Adrenal gland (tissue), 5 donors: ENCODE measurements around the gene RGS3.
A peak's percentile ranks its signal among the peaks of the same experiment; 100 is the strongest.

Source experiments
- POLR2A ChIP-seq, 2 donors: fragments of 450-650 bp; IDR thresholded peaks; one replicate each; pipeline ENCODE4 v1.6.1; 2017; ENCODE audit warnings: antibody characterized with exemption in 2 of 2, mild to moderate bottlenecking in 2 of 2, moderate library complexity in 1 of 2
- TF ChIP-seq, protein P1 (sequence below), 6 experiments: fragments of 450-650 bp in 4 of 6; fragments of 200-600 bp in 2 of 6; sonication (generic) in 1 of 6; IDR thresholded peaks; 1 replicate in 5 of 6; 2 replicates in 1 of 6; pipeline versions ENCODE4 v1.5.1 to v1.8.0; 2016 to 2021; ENCODE audit warnings: antibody characterized with exemption in 6 of 6, mild to moderate bottlenecking in 2 of 6, moderate library complexity in 1 of 6
- donor health status: DM: no; HTN: no; CAD: no.

DNA sequence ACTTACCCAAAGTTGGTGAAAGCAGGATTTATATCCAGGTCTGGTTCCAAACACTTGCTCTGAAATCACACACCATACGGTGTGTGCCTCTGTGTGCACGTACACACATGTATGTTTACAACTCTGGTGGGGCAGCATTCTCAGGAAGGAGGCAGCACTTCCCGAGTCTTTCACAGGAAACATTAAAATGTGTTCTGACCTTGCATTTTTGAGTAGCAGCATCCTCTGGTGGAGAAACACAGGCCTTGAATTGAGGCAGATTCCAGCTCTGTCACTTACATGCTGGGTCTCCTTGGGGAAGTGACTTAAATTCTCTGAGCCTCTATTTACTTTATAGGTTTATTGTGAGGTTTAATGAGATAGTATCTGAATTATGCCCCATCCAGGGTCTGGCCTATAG, 126.4 kb downstream of the RGS3 start:
- TF ChIP-seq, protein P1, sequence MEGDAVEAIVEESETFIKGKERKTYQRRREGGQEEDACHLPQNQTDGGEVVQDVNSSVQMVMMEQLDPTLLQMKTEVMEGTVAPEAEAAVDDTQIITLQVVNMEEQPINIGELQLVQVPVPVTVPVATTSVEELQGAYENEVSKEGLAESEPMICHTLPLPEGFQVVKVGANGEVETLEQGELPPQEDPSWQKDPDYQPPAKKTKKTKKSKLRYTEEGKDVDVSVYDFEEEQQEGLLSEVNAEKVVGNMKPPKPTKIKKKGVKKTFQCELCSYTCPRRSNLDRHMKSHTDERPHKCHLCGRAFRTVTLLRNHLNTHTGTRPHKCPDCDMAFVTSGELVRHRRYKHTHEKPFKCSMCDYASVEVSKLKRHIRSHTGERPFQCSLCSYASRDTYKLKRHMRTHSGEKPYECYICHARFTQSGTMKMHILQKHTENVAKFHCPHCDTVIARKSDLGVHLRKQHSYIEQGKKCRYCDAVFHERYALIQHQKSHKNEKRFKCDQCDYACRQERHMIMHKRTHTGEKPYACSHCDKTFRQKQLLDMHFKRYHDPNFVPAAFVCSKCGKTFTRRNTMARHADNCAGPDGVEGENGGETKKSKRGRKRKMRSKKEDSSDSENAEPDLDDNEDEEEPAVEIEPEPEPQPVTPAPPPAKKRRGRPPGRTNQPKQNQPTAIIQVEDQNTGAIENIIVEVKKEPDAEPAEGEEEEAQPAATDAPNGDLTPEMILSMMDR (IDR thresholded peaks at IDR 0.05) = peak; percentile 36 to 91 (median 78)
- no peak for TF ChIP-seq POLR2A (IDR thresholded peaks at IDR 0.05)
